HG02943 (cell line): Measurements from ENCODE around the gene MYBPHL.

Source experiments
- ATAC-seq: cut with Tn5 transposase; IDR thresholded peaks from one replicate; pipeline ENCODE4 v1.9.1; 2021; ENCODE audit warnings: mild to moderate bottlenecking, low read depth, moderate library complexity; ENCODE audit not compliant: unreplicated experiment

MYBPHL gene

GRCh38 chr1:109253803-109254620 lies 52.8 kb downstream of the MYBPHL start:
- no peak for ATAC-seq

- no peak for ATAC-seq
These were observed 53.7 kb downstream of the MYBPHL start for GRCh38 chr1:109252893-109253802.

GRCh38 chr1:109252167-109252892 lies 54.5 kb downstream of the MYBPHL start:
- ATAC-seq: no peak

GRCh38 chr1:109251277-109252166 lies 55.3 kb downstream of the MYBPHL start:
- ATAC-seq: no peak

- no peak for ATAC-seq
These were observed 56.1 kb downstream of the MYBPHL start for GRCh38 chr1:109250454-109251276.

GRCh38 chr1:109249654-109250401 lies 57.0 kb downstream of the MYBPHL start:
- ATAC-seq: no peak

- ATAC-seq: no peak
These were observed 57.8 kb downstream of the MYBPHL start, which contains the start of gene CELSR2 for GRCh38 chr1:109248797-109249629. Gene CELSR2 (plus strand): TSS chr1:109249539. CDS start chr1:109250080, 541 bp downstream.

- no peak for ATAC-seq
These were observed 58.4 kb downstream of the MYBPHL start for GRCh38 chr1:109248444-109248796.

- ATAC-seq: no peak
These were observed 59.1 kb downstream of the MYBPHL start for GRCh38 chr1:109247401-109248365.

GRCh38 chr1:109246141-109246551 lies 60.7 kb downstream of the MYBPHL start:
- ATAC-seq: no peak

GRCh38 chr1:109243860-109244552 lies 62.8 kb downstream of the MYBPHL start:
- no peak for ATAC-seq

GRCh38 chr1:109243221-109243620 lies 63.6 kb downstream of the MYBPHL start:
- ATAC-seq: no peak

- ATAC-seq: no peak
These were observed 64.4 kb downstream of the MYBPHL start for GRCh38 chr1:109242387-109242786.
